ENCODE results near the gene RNF149.

The RNF149 gene

GRCh38 chr2:101339266-101339880 is 30.9 kb upstream of the RNF149 start:
- H3K36me3 ChIP-seq (ENCODE audit: low read length) = no peaks in the 10 kb centered on the region
- TF ChIP-seq EZH2phosphoT487 (conservative IDR thresholded peaks at IDR 0.05; ENCODE audit: low read length) = no peak
- TF ChIP-seq, protein P1, sequence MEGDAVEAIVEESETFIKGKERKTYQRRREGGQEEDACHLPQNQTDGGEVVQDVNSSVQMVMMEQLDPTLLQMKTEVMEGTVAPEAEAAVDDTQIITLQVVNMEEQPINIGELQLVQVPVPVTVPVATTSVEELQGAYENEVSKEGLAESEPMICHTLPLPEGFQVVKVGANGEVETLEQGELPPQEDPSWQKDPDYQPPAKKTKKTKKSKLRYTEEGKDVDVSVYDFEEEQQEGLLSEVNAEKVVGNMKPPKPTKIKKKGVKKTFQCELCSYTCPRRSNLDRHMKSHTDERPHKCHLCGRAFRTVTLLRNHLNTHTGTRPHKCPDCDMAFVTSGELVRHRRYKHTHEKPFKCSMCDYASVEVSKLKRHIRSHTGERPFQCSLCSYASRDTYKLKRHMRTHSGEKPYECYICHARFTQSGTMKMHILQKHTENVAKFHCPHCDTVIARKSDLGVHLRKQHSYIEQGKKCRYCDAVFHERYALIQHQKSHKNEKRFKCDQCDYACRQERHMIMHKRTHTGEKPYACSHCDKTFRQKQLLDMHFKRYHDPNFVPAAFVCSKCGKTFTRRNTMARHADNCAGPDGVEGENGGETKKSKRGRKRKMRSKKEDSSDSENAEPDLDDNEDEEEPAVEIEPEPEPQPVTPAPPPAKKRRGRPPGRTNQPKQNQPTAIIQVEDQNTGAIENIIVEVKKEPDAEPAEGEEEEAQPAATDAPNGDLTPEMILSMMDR (IDR thresholded peaks at IDR 0.05; ENCODE audit: insufficient read depth, low read length, poor library complexity, severe bottlenecking) = no peak
- H3K27me3 ChIP-seq (ENCODE audit: low read length) = no peaks in the 10 kb centered on the region
- no peaks in the 10 kb centered on the region for H4K20me1 ChIP-seq (ENCODE audit: low read depth, low read length)
- H3K9ac ChIP-seq (ENCODE audit: low read length) = no peak overlapping the region
- H3K27ac ChIP-seq (ENCODE audit: low read depth, low read length) = no peak overlapping the region
- no peak overlapping the region for H2AFZ ChIP-seq (ENCODE audit: low read depth, low read length, severe bottlenecking)
- no peaks in the 10 kb centered on the region for H3K9me3 ChIP-seq (ENCODE audit: insufficient read depth, low read length)
- H3K79me2 ChIP-seq (ENCODE audit: insufficient read depth, low read length) = no peaks in the 10 kb centered on the region
- H3K4me2 ChIP-seq (ENCODE audit: low read depth, low read length, poor library complexity, severe bottlenecking) = no peak overlapping the region
- H3K4me3 ChIP-seq (ENCODE audit: insufficient read depth, low read length, poor library complexity, severe bottlenecking) = no peak overlapping the region
- H3K9me2 ChIP-seq (replicated peaks; ENCODE audit: insufficient read depth, low read length) = no peaks in the 10 kb centered on the region
- H3F3A ChIP-seq (ENCODE audit: insufficient read depth) = no peaks in the 10 kb centered on the region

GRCh38 chr2:101337877-101338276 is 29.4 kb upstream of the RNF149 start:
- no peaks in the 10 kb centered on the region for H3F3A ChIP-seq (ENCODE audit: insufficient read depth)
- no peaks in the 10 kb centered on the region for H3K9me3 ChIP-seq (ENCODE audit: insufficient read depth, low read length)
- no peak overlapping the region for H3K9ac ChIP-seq (ENCODE audit: low read length)
- no peaks in the 10 kb centered on the region for H3K27me3 ChIP-seq (ENCODE audit: low read length)
- no peak overlapping the region for H2AFZ ChIP-seq (ENCODE audit: low read depth, low read length, severe bottlenecking)
- no peak overlapping the region for H3K4me2 ChIP-seq (ENCODE audit: low read depth, low read length, poor library complexity, severe bottlenecking)
- no peaks in the 10 kb centered on the region for H4K20me1 ChIP-seq (ENCODE audit: low read depth, low read length)
- no peaks in the 10 kb centered on the region for H3K9me2 ChIP-seq (replicated peaks; ENCODE audit: insufficient read depth, low read length)
- H3K4me3 ChIP-seq (ENCODE audit: insufficient read depth, low read length, poor library complexity, severe bottlenecking) = no peak overlapping the region
- H3K27ac ChIP-seq (ENCODE audit: low read depth, low read length) = no peak overlapping the region
- no peaks in the 10 kb centered on the region for H3K79me2 ChIP-seq (ENCODE audit: insufficient read depth, low read length)
- no peaks in the 10 kb centered on the region for H3K36me3 ChIP-seq (ENCODE audit: low read length)
- no peak for TF ChIP-seq EZH2phosphoT487 (conservative IDR thresholded peaks at IDR 0.05; ENCODE audit: low read length)
- TF ChIP-seq, protein P1 (IDR thresholded peaks at IDR 0.05; ENCODE audit: insufficient read depth, low read length, poor library complexity, severe bottlenecking) = no peak

DNA sequence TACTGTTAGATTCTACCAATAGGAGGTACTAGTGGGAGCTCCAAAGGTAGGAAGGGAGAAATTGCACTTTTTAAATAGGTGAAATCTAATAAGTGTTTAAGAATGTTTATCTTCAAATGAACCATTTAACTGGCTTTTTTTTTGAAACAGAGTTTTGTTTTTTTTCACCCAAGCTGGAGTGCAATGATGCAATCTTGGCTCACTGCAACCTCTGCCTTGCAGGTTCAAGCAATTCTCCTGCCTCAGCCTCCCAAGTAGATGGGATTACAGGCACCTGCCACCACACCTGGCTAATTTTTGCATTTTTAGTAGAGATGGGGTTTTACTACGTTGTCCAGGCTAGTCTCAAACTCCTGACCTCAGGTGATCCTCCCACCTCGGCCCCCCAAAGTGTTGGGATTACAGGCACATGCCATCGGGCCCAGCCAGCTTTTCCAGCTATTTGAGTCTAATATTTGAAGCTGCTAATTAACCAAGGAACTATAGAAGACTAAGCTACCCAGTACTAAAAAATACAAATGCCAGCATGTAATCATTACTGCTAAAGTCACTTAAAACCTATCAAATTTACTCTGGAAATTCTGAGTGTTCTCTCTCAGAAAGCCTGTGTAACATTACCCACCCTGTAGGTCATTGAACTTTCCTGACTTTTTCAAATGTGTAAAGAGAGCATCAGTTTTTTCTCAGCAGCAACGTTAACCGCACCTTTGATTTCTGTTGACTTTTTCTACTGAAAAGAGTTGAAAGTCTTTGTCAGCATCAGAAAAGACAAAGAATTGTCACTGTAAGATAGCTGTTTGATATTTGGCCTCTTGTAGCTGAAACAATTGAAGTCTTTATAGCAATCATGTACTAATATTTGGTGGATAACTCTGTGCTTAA is 24.6 kb upstream of the RNF149 start:
- Histone ChIP-seq H4K20me1 (ENCODE audit: low read depth, low read length) (no peaks in the 10 kb centered on the region), H3K4me2 (ENCODE audit: low read depth, low read length, poor library complexity, severe bottlenecking) (no peak overlapping the region), H3K9me3 (ENCODE audit: insufficient read depth, low read length) (no peaks in the 10 kb centered on the region), H3K36me3 (ENCODE audit: low read length) (no peaks in the 10 kb centered on the region), H3K9ac (ENCODE audit: low read length) (no peak overlapping the region), H3F3A (ENCODE audit: insufficient read depth) (no peaks in the 10 kb centered on the region), H3K4me3 (ENCODE audit: insufficient read depth, low read length, poor library complexity, severe bottlenecking) (no peak overlapping the region), H2AFZ (ENCODE audit: low read depth, low read length, severe bottlenecking) (no peak overlapping the region), H3K9me2 (replicated peaks; ENCODE audit: insufficient read depth, low read length) (no peaks in the 10 kb centered on the region), H3K79me2 (ENCODE audit: insufficient read depth, low read length) (no peaks in the 10 kb centered on the region), H3K27me3 (ENCODE audit: low read length) (no peaks in the 10 kb centered on the region), H3K27ac (ENCODE audit: low read depth, low read length) (no peak overlapping the region)
- TF ChIP-seq EZH2phosphoT487 (conservative IDR thresholded peaks at IDR 0.05; ENCODE audit: low read length) = no peak
- TF ChIP-seq, protein P1 (IDR thresholded peaks at IDR 0.05; ENCODE audit: insufficient read depth, low read length, poor library complexity, severe bottlenecking) = no peak
